H1 (cell line): ENCODE measurements around the gene RANBP17. TPM values are rescaled to one million over a fixed set of nuclear protein-coding genes. Genes with fewer than 3 reads are reported as not detected.

Source experiments
- CTCF ChIA-PET: fragments of 300-600 bp; sonication (Branson Sonifier 250); formaldehyde crosslinking; loops from one replicate; lab custom pipeline; 2021; ENCODE audit not compliant: partially characterized antibody; lab: Charles Lee
- POLR2A ChIA-PET: fragments of 300-600 bp; sonication (Branson Sonifier 250); formaldehyde crosslinking; loops from one replicate; lab custom pipeline; 2021; ENCODE audit warnings: inconsistent platforms; ENCODE audit not compliant: partially characterized antibody; lab: Charles Lee
- DNase-seq, 2 experiments: peaks; one replicate each; pipeline versions ENCODE4 v3.0.0 to v3.0.0-alpha.2; 2010 to 2022; ENCODE audit warnings: low spot score in 2 of 2, low read depth in 1 of 2, mixed read lengths in 1 of 2
- FAIRE-seq: peaks from 2 replicates; lab custom pipeline; 2011; peaks lifted over from hg19 to GRCh38; lab: Jason Lieb, UNC
- H2AFZ ChIP-seq: 2 replicates; pipeline ENCODE4 v1.8.1; 2012; ENCODE audit warnings: low read length, inconsistent platforms
- H2AK5ac ChIP-seq: 2 replicates; pipeline ENCODE4 v1.6.1; 2013; ENCODE audit warnings: low read depth, low read length
- H2BK120ac ChIP-seq: replicated peaks from 2 replicates; pipeline ENCODE3; 2013; ENCODE audit warnings: low read depth, low read length, inconsistent platforms
- H2BK12ac ChIP-seq: 2 replicates; pipeline ENCODE4 v1.6.1; 2013; ENCODE audit warnings: low read depth, low read length
- H2BK15ac ChIP-seq: 2 replicates; pipeline ENCODE4 v1.6.1; 2013; ENCODE audit warnings: low read length
- H2BK20ac ChIP-seq: 2 replicates; pipeline ENCODE4 v1.6.1; 2013; ENCODE audit warnings: low read length
- H2BK5ac ChIP-seq: 2 replicates; pipeline ENCODE4 v1.6.1; 2013; ENCODE audit warnings: low read depth, low read length
- H3K14ac ChIP-seq: 2 replicates; pipeline ENCODE4 v1.6.1; 2013; ENCODE audit warnings: inconsistent platforms; ENCODE audit not compliant: insufficient read length
- H3K18ac ChIP-seq: 2 replicates; pipeline ENCODE4 v1.6.1; 2013; ENCODE audit warnings: low read length; ENCODE audit errors: extremely low read depth
- H3K23ac ChIP-seq: 2 replicates; pipeline ENCODE4 v1.6.1; 2013; ENCODE audit warnings: inconsistent platforms; ENCODE audit not compliant: insufficient read length
- H3K23me2 ChIP-seq: 2 replicates; pipeline ENCODE4 v1.6.1; 2013; ENCODE audit warnings: low read depth, low read length
- H3K27ac ChIP-seq: 2 replicates; pipeline ENCODE4 v1.6.1; 2011; ENCODE audit warnings: low read depth, low read length, inconsistent platforms
- H3K27me3 ChIP-seq, 4 experiments: replicated peaks in 1 of 4; 1 replicate in 1 of 4; 2 replicates in 3 of 4; pipeline versions ENCODE4 v1.6.1 to v1.8.1; 2011 to 2013; ENCODE audit warnings: low read length in 3 of 4, mild to moderate bottlenecking in 3 of 4, inconsistent platforms in 2 of 4, mixed read lengths in 2 of 4, moderate library complexity in 1 of 4; ENCODE audit not compliant: control insufficient read depth in 3 of 4, insufficient read depth in 3 of 4; ENCODE audit errors: extremely low read depth in 1 of 4
- H3K36me3 ChIP-seq, 4 experiments: 2 replicates each; pipeline versions ENCODE4 v1.6.1 to v1.8.1; 2011 to 2013; ENCODE audit warnings: mild to moderate bottlenecking in 4 of 4, low read length in 3 of 4, moderate library complexity in 2 of 4, control low read depth in 1 of 4, inconsistent platforms in 1 of 4; ENCODE audit not compliant: insufficient read depth in 4 of 4, control insufficient read depth in 2 of 4
- H3K4ac ChIP-seq: replicated peaks from 2 replicates; pipeline ENCODE3; 2013; ENCODE audit warnings: low read length, low read depth, mixed read lengths, inconsistent platforms; ENCODE audit not compliant: insufficient read length
- H3K4me1 ChIP-seq, 4 experiments: replicated peaks in 1 of 4; 1 replicate in 1 of 4; 2 replicates in 3 of 4; pipeline versions ENCODE4 v1.6.1 to v1.8.1; 2011 to 2013; ENCODE audit warnings: low read length in 3 of 4, inconsistent platforms in 2 of 4, mixed read lengths in 1 of 4; ENCODE audit not compliant: insufficient read depth in 4 of 4, control insufficient read depth in 3 of 4
- H3K4me2 ChIP-seq, 2 experiments: 2 replicates each; pipeline versions ENCODE4 v1.6.1 to v1.8.1; 2011 to 2013; ENCODE audit warnings: low read depth in 2 of 2, low read length in 2 of 2, control low read depth in 1 of 2, inconsistent platforms in 1 of 2, mild to moderate bottlenecking in 1 of 2; ENCODE audit not compliant: insufficient read depth in 1 of 2
- H3K4me3 ChIP-seq, 4 experiments: fragments of 200-600, 300-600 bp in 1 of 4; sonication (generic), shearing (Covaris generic), sonication (Bioruptor Twin) in 1 of 4; 2 replicates each; pipeline versions ENCODE4 v1.5.1 to v1.8.1; 2011 to 2016; ENCODE audit warnings: low read length in 4 of 4, low read depth in 3 of 4, control low read depth in 2 of 4, inconsistent platforms in 2 of 4, mild to moderate bottlenecking in 2 of 4, mixed read lengths in 1 of 4, moderate library complexity in 1 of 4; ENCODE audit not compliant: insufficient read depth in 2 of 4; ENCODE audit errors: extremely low read depth in 1 of 4
- H3K56ac ChIP-seq: replicated peaks from 2 replicates; pipeline ENCODE3; 2013; ENCODE audit warnings: low read depth, mild to moderate bottlenecking, mixed read lengths, low read length, inconsistent platforms; ENCODE audit not compliant: insufficient read length
- H3K79me1 ChIP-seq: 2 replicates; pipeline ENCODE4 v1.6.1; 2013; ENCODE audit warnings: low read depth, low read length, control low read depth
- H3K79me2 ChIP-seq, 2 experiments: 2 replicates each; pipeline versions ENCODE4 v1.6.1 to v1.8.1; 2012 to 2013; ENCODE audit warnings: low read length in 2 of 2, mild to moderate bottlenecking in 2 of 2, inconsistent platforms in 1 of 2; ENCODE audit not compliant: insufficient read depth in 2 of 2, control insufficient read depth in 1 of 2
- H3K9ac ChIP-seq, 4 experiments: replicated peaks in 1 of 4; 1 replicate in 1 of 4; 2 replicates in 3 of 4; pipeline versions ENCODE4 v1.6.1 to v1.8.1; 2011 to 2013; ENCODE audit warnings: low read depth in 3 of 4, low read length in 3 of 4, control low read depth in 2 of 4, mild to moderate bottlenecking in 2 of 4, moderate library complexity in 2 of 4, inconsistent platforms in 1 of 4; ENCODE audit errors: extremely low read depth in 1 of 4
- H3K9me3 ChIP-seq, 2 experiments: 2 replicates each; pipeline versions ENCODE4 v1.6.1 to v1.8.1; 2012 to 2013; ENCODE audit warnings: mild to moderate bottlenecking in 2 of 2, moderate library complexity in 2 of 2, control low read depth in 1 of 2, inconsistent platforms in 1 of 2, low read depth in 1 of 2, low read length in 1 of 2, mixed read lengths in 1 of 2; ENCODE audit not compliant: insufficient read depth in 2 of 2
- H4K20me1 ChIP-seq, 2 experiments: replicated peaks in 1 of 2; 2 replicates each; pipeline versions ENCODE3 to v1.8.1; 2011 to 2013; ENCODE audit warnings: inconsistent platforms in 2 of 2, low read length in 2 of 2, mild to moderate bottlenecking in 1 of 2; ENCODE audit not compliant: insufficient read depth in 2 of 2, control insufficient read depth in 1 of 2
- H4K5ac ChIP-seq: 2 replicates; pipeline ENCODE4 v1.6.1; 2013; ENCODE audit warnings: low read length, low read depth, mixed read lengths, inconsistent platforms; ENCODE audit not compliant: insufficient read length
- H4K8ac ChIP-seq: 2 replicates; pipeline ENCODE4 v1.8.0; 2013; ENCODE audit warnings: mild to moderate bottlenecking, moderate library complexity, low read length, inconsistent platforms; ENCODE audit not compliant: insufficient read depth; ENCODE audit errors: extremely low read depth
- H4K91ac ChIP-seq: replicated peaks from 2 replicates; pipeline ENCODE3; 2013; ENCODE audit warnings: low read length, mixed read lengths, inconsistent platforms; ENCODE audit not compliant: insufficient read length
- BACH1 ChIP-seq: IDR thresholded peaks from 2 replicates; pipeline ENCODE4 v1.6.1; 2012; ENCODE audit warnings: low read length, improper control_type of control experiment
- BCL11A ChIP-seq, 2 experiments: IDR thresholded peaks; one replicate each; pipeline ENCODE4 v1.6.1; 2011; ENCODE audit warnings: low read depth in 2 of 2, low read length in 2 of 2, mild to moderate bottlenecking in 2 of 2
- BRCA1 ChIP-seq: IDR thresholded peaks from 2 replicates; pipeline ENCODE4 v1.6.1; 2012; ENCODE audit warnings: low read depth, low read length, improper control_type of control experiment
- CREB1 ChIP-seq: IDR thresholded peaks from 2 replicates; pipeline ENCODE4 v1.6.1; 2012; ENCODE audit warnings: inconsistent platforms
- E2F6 ChIP-seq: IDR thresholded peaks from 2 replicates; pipeline ENCODE4 v1.6.1; 2012; ENCODE audit warnings: inconsistent platforms
- EGR1 ChIP-seq: IDR thresholded peaks from 2 replicates; pipeline ENCODE4 v1.6.1; 2011; ENCODE audit warnings: low read depth, low read length, borderline replicate concordance
- JUND ChIP-seq: IDR thresholded peaks from 2 replicates; pipeline ENCODE4 v1.6.1; 2011; ENCODE audit warnings: mild to moderate bottlenecking, improper control_type of control experiment, low read length
- KDM4A ChIP-seq: IDR thresholded peaks from one replicate; pipeline ENCODE4 v1.7.1; 2012; ENCODE audit warnings: low read depth, mild to moderate bottlenecking, moderate library complexity, low read length, inconsistent platforms; ENCODE audit not compliant: severe bottlenecking
- PHF8 ChIP-seq: fragments of 200-600 bp; sonication (generic); conservative IDR thresholded peaks from 2 replicates; pipeline ENCODE4 v1.7.1; 2012; ENCODE audit warnings: low read depth, mild to moderate bottlenecking, inconsistent platforms, low read length, moderate library complexity
- RBBP5 ChIP-seq: IDR thresholded peaks from 2 replicates; pipeline ENCODE4 v1.7.1; 2012; ENCODE audit warnings: low read depth, mild to moderate bottlenecking, inconsistent platforms, low read length, moderate library complexity, borderline replicate concordance
- RXRA ChIP-seq: IDR thresholded peaks from 2 replicates; pipeline ENCODE4 v1.6.1; 2011; ENCODE audit warnings: low read depth, mild to moderate bottlenecking, low read length, moderate library complexity; ENCODE audit not compliant: insufficient read depth
- SIRT6 ChIP-seq: IDR thresholded peaks from one replicate; pipeline ENCODE4 v1.7.1; 2012; ENCODE audit warnings: low read length, inconsistent platforms
- TAF7 ChIP-seq: optimal IDR thresholded peaks from 2 replicates; pipeline ENCODE3; 2011; ENCODE audit warnings: low read depth, mild to moderate bottlenecking, inconsistent platforms, low read length, moderate library complexity, borderline replicate concordance
- WGBS, 2 experiments: shearing (Covaris generic) in 1 of 2; methylation state at CpG; one replicate each; pipeline versions ENCODE4 v1.1.6 to v1.1.7; 2013 to 2015; ENCODE audit warnings: low lambda C conversion rate in 2 of 2, mixed read lengths in 2 of 2, inconsistent platforms in 1 of 2, low coverage in 1 of 2, missing lambda C conversion rate in 1 of 2; ENCODE audit not compliant: insufficient replicate concordance in 2 of 2, insufficient coverage in 1 of 2, insufficient read length in 1 of 2; ENCODE audit errors: extremely low coverage in 1 of 2, missing lambda C conversion rate in 1 of 2; 5-methylcytosine and 5-hydroxymethylcytosine counted together
- polyA plus RNA-seq, 7 experiments: library from polyadenylated mRNA; depleted of rRNA in 3 of 7; stranded (reverse) in 5 of 7; unstranded in 2 of 7; fragments of >200 nt in 5 of 7; fragments of 200-250 nt in 2 of 7; gene quantifications; 1 replicate in 5 of 7; 2 replicates in 1 of 7; 4 replicates in 1 of 7; pipeline versions ENCODE4 v1.2.1 to v1.2.3, GENCODE V29; 2011 to 2013; ENCODE audit warnings: missing spikeins in 2 of 7, mixed read lengths in 2 of 7
- total RNA-seq: library from RNA; stranded (reverse); fragmentation: NEBNext Ultra II Directional; extraction: Animal tissue kit (Norgen Biotek cat#: 25700); gene quantifications from 2 replicates; pipeline ENCODE4 v1.2.1, GENCODE V29; 2021

Gene RANBP17
- total and polyA plus RNA-seq, 2 of the 8 experiments (the other 6 are each of a cell fraction or from before 2014, with no cell fraction given): 8.6 to 21.3 TPM

GRCh38 chr5:171067540-171068130 lies 205.8 kb downstream of the RANBP17 start:
- ChIA-PET CTCF (interaction anchor here (1.0 kb wide), 1 partner anchor 246 kb away, joined by 3 read pairs; no protein-coding TSS in a partner anchor), POLR2A (no interaction called here)
- Histone ChIP-seq H3K27ac (no peak overlapping the region), H4K8ac (no peak overlapping the region), H2BK120ac (no peak overlapping the region), H3K79me1 (no peaks in the 10 kb centered on the region), H3K4ac (no peak overlapping the region), H3K9me3 (peaks cover 26 to 33% of the 10 kb centered on the region in 2 experiments), H2BK20ac (no peak overlapping the region), H3K14ac (no peak overlapping the region), H2BK5ac (no peak overlapping the region), H2BK12ac (no peak overlapping the region), H3K4me3 (no peak overlapping the region), H4K5ac (no peak overlapping the region), H3K23ac (no peak overlapping the region), H3K18ac (no peak overlapping the region), H3K27me3 (no peaks in the 10 kb centered on the region), H2AK5ac (no peak overlapping the region), H2AFZ (no peak overlapping the region), H4K20me1 (no peaks in the 10 kb centered on the region), H2BK15ac (no peak overlapping the region), H4K91ac (no peak overlapping the region), H3K9ac (no peak overlapping the region), H3K4me1 (no peaks in the 10 kb centered on the region), H3K56ac (no peak overlapping the region), H3K79me2 (no peaks in the 10 kb centered on the region), H3K4me2 (no peak overlapping the region), H3K36me3 (peaks cover 0 to 17% (median 2%) of the 10 kb centered on the region in 4 experiments; a peak in 2 of 8 replicates), H3K23me2 (no peaks in the 10 kb centered on the region)
- 93% methylated on average over 2 of the region's 2 CpGs; no CpG with 5 or more reads in 1 of the 2 experiments for WGBS, 2 experiments
- DNase-seq (no peak), FAIRE-seq (no peak)
- TF ChIP-seq RXRA (no peak), EGR1 (no peak), BACH1 (no peak), KDM4A (no peak), CREB1 (no peak), SIRT6 (no peak), PHF8 (no peak), E2F6 (no peak), RBBP5 (no peak), TAF7 (no peak), BCL11A (IDR thresholded peaks at IDR 0.05; ENCODE audit: low read depth in 2 of 2, low read length in 2 of 2) (no peak), JUND (no peak), BRCA1 (no peak)
